A549 (cell line): Measurements from ENCODE around the gene JAKMIP1.

Source experiments
- CBX8 ChIP-seq: fragments of 200-600 bp; sonication (generic); IDR thresholded peaks from 2 replicates; pipeline ENCODE4 v1.6.1; 2016
- MYC ChIP-seq: IDR thresholded peaks from 2 replicates; pipeline ENCODE4 v1.6.1; 2012; ENCODE audit warnings: mild to moderate bottlenecking, inconsistent platforms, low read length, improper control_type of control experiment, borderline replicate concordance
- RAD21 ChIP-seq, 2 experiments: fragments of >200 bp in 1 of 2; sonication (Bioruptor Twin) in 1 of 2; formaldehyde crosslinking in 1 of 2; IDR thresholded peaks in 1 of 2; conservative IDR thresholded peaks in 1 of 2; 2 replicates in 1 of 2; 3 replicates in 1 of 2; pipeline ENCODE4 v1.6.1; 2012 to 2018; ENCODE audit warnings: inconsistent platforms in 1 of 2
- TF ChIP-seq, protein P1 (sequence below): fragments of >200 bp; sonication (Bioruptor Twin); formaldehyde crosslinking; IDR thresholded peaks from 3 replicates; pipeline ENCODE4 v1.5.1; 2016
- TF ChIP-seq, protein P2 (sequence below): IDR thresholded peaks from 2 replicates; pipeline ENCODE4 v1.6.1; 2012

DNA sequence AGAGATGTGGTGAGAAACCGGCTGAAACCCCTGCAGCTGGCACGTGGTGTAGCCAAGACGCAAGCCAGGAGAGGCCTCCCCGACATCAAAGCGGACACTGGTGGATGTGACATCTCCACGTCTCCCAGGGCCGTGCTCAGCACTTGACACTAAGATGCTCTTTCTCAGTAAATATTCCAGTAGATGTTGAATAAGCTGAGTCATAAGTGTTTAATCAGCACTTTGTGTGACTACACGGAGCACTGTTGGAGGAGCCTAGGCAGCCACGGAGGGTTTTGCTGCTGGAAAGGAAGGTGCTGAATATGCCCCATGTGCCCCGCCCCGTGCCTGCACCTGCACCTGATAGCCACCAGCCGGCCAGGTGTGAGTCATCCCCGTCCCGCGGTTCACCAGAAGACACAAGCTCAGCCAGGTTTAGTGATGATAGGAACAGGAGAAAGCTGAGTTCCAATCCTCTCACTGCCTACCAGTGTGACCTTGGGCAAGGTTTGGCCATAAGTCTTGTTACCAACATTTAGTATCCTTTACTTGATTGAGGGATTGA is 153.1 kb downstream of the JAKMIP1 start:
- no peak for TF ChIP-seq MYC
- TF ChIP-seq RAD21 (conservative IDR thresholded peaks at IDR 0.05 in 1 of 2, IDR thresholded peaks at IDR 0.05 in 1 of 2): no peak
- TF ChIP-seq, protein P1, sequence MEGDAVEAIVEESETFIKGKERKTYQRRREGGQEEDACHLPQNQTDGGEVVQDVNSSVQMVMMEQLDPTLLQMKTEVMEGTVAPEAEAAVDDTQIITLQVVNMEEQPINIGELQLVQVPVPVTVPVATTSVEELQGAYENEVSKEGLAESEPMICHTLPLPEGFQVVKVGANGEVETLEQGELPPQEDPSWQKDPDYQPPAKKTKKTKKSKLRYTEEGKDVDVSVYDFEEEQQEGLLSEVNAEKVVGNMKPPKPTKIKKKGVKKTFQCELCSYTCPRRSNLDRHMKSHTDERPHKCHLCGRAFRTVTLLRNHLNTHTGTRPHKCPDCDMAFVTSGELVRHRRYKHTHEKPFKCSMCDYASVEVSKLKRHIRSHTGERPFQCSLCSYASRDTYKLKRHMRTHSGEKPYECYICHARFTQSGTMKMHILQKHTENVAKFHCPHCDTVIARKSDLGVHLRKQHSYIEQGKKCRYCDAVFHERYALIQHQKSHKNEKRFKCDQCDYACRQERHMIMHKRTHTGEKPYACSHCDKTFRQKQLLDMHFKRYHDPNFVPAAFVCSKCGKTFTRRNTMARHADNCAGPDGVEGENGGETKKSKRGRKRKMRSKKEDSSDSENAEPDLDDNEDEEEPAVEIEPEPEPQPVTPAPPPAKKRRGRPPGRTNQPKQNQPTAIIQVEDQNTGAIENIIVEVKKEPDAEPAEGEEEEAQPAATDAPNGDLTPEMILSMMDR: no peak
- no peak for TF ChIP-seq CBX8
- TF ChIP-seq, protein P2, sequence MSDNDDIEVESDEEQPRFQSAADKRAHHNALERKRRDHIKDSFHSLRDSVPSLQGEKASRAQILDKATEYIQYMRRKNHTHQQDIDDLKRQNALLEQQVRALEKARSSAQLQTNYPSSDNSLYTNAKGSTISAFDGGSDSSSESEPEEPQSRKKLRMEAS: no peak
